Muscle of back (tissue), 11 donors: ENCODE measurements around the gene TMEM92. TPM values are rescaled to one million over a fixed set of nuclear protein-coding genes. Genes with fewer than 3 reads are reported as not detected.
A peak's percentile ranks its signal among the peaks of the same experiment; 100 is the strongest.
"Not testable (repeated sequence)": the region's sequence is repeated elsewhere in the genome, so short reads cannot be mapped to it uniquely, and the experiment has no call there.

Experiments
- DNase-seq, 3 donors: peaks; one replicate each; pipeline versions ENCODE4 v3.0.0 to v3.0.0-alpha.2; 2013
- polyA plus RNA-seq, 10 donors: library from polyadenylated mRNA; unstranded; fragments of 120-200 nt; gene quantifications; one replicate each; pipeline ENCODE4 v1.2.1, GENCODE V29; 2013; ENCODE audit not compliant: insufficient read length in 10 of 10

TMEM92 gene
- polyA plus RNA-seq, 10 donors = 0.64 to 2.1 (median 1.3) TPM

DNA sequence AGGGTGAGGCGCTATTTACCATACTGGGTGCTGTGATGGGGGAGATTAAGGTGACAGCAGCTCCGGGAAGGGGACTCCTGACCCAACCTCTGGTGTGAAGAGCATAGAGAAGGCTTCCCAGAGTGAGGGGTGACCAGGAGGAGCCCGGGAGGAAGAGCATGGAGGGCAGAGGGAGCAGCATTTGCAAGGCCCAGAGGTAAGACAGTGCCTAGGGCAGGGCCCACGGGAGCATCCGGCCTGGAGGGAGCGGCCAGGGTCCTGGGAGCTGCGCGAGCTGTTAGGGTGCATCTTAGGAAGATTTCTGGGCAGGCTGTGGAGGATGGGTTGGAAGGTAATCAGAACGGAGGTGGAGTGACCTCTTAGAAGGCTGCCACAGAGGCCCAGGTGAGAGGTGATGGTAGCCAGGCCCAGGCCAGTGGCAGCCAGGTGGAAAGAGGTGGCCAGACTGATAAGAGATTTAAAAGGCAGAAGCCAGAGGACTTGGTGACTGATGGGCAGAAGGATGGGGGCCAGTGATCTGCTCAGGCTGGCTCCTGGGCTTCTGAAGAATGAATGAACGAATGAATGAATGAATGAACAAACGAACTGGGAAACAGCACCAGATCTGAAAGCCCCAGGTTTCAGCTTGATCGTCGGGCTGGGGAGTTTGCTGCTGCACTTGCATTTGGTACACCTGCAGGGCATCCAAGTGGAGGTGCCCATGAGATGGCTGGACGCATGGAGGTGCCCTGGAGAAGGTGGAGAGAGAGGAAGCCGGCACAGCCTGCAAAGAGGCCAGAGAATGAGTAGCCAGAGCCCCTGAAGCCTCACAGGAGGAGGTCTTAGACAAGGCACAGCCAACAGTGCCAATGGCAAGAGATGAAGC is 13.0 kb upstream of the TMEM92 start:
- no peak for DNase-seq

DNA sequence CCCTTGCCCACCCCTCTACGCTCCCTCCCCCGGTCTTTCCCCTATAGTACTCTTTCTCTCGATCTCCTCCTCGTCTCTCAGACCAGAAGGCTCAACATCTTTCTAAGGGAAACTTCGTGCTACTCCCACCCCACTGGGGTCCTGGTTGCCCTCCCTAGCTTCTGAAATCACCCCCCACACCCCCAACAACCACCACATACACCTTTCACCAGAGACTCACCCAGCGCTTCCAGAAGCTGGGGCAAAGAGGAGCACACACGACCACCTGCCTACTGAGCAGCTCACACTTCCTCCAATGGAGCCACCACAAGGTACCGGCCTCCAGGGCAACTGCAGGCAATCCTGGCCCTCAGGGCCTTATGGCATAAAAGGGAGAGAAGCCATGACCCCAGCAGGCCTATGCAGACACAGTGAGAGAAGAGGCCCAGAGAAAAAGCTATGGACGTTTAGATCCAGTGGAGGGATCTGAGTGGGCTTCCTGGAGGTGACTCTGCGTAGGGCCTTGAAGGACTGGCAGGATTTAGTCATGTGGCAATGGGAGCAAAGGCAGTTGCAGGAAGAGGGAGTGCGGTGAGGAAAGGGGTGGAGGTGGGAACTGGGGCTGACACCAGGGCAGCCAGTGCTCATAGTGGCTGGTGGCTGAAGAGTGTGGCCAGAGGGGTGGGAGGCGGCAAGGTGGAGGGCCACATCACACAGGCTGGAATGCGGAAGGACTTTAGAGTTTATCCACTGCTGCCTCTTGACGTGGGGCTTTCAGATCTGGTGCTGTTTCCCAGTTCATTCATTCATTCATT is 12.1 kb upstream of the TMEM92 start:
- DNase-seq = no peak

DNA sequence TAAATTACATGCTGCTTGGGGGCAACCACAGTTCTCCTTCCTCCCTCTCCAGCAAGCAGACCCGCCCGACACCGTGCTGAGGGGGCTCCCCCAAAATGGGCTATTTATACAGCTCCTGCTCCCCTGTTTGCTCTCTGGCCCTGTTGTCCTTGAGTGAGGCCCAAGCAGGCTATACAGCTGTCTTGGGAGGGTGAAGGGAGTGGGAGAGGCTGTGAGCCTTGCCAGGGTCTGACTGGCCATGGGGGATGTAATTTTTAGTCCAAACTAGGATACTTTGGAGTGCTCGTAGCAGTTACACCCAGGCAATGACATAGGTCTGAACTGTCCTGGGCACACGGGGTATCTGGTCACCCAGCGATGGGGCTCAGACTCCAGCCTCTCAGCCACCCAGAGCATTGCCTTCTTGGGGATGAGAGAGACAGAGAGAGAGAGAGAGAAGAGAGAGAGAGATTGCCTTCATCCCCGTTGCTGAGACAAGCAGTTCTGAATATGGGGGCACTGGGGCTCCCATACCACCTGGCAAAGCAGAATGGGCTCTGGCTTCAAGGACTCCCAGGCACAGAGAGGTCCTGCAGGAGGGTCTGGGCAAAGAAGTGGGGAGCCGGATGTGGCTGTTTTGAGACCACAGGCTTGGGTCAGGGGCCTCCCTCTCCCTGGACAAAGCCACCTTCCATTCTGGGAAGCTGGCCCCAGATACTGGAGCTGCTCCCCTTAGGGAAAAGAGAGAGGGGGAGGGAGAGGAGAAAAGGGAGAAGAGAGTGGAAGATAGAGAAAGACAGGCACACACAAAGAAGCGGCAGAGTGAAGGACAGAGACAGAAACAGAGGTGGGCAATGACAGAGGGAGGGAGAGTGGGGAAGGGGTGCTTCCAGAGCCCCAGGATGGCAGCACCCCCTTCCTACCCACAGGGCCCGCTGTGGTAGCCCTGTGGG is 10.7 kb upstream of the TMEM92 start:
- DNase-seq = peak in 1 of 3 donors; percentile 67

DNA sequence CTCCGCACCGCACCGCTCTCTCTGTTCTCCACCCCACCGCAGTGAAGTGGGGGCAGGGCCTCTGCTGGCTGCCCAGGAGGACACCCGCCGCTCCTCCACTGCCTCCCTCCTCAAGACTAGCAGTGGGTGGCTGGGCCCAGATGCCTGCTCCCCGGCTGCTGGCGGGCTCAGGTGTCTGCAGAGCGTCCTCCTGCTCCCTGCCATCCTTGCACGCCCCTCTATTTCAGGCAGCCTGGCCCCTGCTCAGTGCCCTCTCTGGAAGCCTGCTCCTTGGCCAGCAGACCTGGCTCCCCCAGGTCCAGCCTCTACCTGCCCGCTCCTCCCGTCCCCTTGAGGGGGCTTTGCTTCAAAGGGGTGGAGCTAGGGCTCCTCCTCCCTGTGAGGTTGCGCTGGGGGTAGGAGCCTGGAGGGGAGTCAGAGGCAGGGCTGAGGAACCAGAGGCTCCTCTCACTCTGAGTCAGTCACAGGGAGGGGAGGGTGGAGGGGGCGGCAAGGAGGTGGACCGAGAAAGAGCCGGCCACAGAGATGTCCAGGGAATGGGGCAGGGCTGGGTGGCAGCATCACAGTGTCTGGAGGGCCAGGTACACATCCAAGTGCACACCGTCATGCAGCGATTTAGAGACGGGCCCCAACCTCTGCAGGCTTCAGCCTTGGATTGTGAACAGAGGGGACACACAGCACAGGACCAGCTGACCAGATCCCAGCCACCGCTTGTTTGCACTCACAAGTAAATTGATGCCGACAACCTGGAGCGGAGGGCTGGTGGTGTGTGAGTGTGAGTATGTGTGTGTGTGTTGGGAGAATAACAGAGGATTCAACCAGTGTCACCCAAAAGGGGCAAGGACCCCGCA is 9.8 kb upstream of the TMEM92 start:
- peak in 1 of 3 donors; percentile 84 for DNase-seq

DNA sequence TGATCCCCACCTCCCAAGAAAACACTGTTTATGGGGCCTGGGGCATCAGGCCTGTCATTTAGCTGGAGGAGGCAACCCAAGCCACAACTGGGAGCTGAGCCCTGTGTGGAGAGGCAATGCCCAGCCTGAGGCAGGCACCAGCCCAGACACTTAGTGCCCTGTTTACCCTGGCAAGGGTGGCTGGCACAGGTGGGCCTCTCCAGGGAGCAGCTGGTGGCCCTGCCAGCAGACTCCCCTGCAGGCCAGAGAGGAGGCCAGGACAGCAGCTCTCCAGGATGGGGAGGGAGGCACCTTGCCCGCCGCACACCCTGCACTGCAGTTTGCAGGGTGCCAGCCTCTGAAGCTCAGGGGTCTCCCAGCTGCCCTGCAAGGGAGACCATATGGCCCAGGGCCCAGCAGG is 9.1 kb upstream of the TMEM92 start:
- DNase-seq = peak in 1 of 3 donors; percentile 41

DNA sequence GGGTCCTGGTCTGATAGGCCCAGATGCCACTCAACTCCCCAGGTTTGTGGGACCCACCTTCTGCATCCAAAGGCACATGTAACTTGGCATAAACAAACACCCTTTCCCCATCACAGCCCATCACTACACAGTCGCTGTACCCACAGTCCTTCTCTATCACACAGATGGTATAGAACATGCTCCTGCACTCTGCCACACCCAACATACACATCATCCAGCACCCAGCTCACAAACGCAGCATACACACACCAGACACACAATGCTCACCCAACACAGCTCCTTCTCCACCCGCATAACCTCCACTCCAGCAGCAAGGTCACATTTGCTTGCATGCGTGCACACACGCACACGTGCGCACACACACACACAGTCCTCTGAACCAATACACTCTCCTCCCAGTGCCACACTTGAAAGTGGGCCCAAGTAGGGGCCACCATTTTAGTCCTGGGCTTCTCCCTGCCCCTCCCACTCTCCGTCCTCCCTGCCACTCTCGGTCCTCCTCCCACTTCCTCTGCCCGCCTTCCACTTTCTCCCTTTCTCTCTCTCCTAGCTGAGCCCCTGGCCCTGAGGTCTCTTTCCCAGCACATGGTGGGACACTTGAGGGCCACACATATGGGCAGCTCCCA is 8.5 kb upstream of the TMEM92 start:
- no peak for DNase-seq

DNA sequence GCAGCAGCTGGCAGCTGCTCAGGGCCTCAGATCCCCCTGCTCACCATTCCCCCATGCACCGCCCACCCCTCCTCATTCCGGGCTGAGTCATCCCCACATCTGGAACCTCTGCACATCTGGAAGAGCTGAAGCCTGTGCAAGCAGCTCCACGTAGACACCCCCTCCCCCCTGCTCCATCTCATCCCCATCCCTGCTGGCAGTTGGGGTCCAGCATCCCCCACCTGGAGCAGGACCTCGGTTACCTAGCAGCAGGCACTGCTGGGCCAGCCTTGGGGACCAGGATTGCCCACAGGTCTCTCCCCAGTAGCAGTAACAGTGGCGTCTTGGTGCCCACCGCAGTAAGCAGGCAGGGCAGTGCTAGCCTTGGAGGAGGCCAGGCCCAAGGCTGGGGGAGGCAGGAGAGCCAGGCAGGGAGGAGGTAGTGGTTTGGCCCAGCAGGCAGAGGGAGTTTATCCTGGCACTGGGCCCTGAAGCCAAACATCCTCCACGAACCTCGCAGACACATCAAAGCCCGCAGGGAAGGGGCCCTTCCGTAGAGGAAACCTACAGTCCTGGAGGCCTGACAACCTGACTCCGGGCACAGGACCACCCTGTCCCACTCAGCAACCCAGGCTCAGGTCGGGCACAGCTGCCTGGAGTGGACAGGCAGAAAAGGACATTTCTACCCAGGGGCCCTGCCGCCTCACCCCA is 7.7 kb upstream of the TMEM92 start:
- DNase-seq = peak; percentile 75 to 97 (median 90)

DNA sequence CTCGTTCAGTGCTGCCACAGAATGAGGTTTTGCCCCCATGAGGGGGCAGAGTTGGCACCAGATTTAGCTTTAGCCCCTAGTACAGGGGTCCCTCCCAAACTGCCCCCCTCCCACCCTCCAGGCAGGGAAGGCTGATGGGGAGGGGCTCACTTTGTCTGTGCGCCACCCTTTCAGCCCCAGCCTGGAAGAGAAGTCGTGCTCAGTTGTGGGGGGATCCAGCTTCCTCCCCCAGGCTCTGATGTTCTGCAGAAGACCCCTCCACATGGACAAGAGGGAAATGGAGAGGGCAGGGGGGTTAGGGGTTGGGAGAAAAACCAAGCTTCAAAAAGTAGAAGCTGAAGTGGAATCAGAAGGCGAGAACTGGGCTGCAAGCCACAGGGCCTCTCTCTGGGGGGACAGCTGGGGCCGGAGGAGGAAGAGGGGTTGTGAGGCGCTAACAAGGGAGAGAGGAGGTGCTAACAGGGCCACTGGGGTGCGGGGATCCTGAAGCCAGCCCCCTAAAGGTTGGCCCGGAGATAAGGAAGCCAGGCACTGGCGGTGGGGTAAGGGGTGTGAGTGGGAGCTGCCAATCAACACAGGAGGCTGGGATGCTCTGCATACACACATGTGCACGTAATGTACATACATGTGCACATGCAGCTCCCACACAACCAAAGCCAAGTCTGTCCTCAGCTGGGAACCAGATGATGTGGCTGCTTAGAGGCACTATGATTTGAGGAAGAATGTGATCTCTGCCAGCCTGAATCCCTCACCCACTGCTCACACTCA is 7.0 kb upstream of the TMEM92 start:
- DNase-seq = peak; percentile 66 to 98 (median 91)

DNA sequence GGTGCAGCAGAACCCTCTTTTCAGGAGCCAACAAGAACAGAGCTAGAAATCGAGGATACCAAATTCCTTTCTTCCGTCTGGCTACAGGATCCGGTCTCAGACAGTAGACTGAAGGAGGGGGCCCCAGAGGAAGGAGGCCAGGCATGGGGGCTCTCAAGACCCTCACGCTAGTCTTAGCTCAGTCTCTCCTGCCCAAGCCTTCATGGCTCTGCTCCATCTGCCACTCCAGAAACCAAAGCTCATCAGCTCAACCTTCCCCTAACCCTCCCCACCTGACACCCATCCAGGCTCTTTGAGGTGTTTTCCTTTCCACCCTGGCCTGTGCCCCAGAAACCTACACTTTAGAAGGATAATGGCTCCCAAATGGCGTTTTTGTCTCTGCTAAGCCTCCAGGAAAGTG is 6.2 kb upstream of the TMEM92 start:
- DNase-seq = no peak

DNA sequence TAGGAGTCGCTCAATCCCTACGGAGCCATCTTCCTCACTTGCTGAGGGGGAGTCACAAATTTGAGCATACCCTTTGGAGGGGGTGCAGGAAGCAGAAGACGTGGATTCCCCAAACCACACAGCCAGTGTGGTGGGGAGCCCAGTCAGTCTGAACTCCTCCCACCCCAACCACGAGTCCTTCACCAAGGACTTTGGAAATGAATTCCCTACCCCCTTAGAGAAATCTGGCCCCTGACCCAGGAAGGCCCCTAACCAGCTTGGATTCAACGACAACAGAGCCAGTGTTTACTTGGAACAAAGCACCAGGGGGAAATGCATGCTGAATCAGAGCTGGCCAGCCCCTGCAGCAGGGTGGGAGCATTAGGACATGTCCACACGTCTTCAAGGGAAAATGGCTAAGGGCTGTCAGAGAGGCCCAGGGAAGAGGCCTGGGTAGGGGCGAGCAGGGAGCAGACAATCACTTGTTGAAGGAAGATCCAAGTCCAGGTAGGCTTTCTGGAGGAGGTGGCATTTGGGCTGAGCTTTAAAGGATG is 5.5 kb upstream of the TMEM92 start:
- DNase-seq = peak in 1 of 3 donors; percentile 86

DNA sequence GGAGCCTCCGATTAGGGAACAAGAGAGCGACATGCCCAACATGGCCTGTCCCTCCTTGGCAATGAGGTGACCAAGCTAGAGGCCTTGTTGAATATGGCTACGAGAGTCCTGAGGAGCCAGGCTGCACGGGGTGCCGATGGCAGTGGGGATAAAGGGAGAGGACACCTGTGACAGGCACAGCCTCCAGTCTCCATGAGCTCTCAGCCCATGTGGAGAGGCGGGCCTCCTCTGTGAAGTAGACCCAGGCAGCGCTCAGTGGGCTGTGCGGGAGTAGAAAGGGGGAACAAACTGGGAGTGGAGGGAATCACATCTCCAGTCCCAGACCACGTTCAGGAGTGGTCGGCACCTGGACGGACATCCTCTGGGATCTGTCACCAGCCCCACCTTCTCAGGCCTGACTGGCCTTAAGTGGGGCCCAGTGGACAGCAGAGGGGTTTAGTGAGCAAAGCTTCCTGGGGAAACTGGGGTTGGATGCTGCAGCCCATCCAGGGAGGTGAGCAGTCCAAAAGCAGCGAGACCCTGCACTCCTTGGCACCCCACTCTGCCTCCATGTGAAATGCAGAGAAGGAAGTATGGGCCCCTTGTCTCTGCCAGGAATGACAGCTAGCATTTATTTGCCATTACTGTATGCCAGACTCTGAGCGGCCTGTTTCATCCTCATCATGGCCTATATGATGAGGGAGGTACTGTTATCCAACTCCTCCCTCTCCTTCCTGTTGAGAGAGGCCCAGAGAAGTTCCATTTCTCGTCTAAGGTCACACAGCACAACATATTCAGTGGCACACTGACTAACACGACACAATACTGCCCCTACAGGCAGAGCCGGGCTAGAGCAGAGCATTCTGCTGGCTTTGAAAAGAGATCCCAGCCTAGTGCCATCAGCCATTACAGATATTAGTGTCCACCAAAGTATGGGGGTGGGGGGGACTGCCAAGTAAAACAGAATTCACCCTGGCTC is 4.5 kb upstream of the TMEM92 start:
- peak; percentile 83 to 92 (median 84) for DNase-seq

DNA sequence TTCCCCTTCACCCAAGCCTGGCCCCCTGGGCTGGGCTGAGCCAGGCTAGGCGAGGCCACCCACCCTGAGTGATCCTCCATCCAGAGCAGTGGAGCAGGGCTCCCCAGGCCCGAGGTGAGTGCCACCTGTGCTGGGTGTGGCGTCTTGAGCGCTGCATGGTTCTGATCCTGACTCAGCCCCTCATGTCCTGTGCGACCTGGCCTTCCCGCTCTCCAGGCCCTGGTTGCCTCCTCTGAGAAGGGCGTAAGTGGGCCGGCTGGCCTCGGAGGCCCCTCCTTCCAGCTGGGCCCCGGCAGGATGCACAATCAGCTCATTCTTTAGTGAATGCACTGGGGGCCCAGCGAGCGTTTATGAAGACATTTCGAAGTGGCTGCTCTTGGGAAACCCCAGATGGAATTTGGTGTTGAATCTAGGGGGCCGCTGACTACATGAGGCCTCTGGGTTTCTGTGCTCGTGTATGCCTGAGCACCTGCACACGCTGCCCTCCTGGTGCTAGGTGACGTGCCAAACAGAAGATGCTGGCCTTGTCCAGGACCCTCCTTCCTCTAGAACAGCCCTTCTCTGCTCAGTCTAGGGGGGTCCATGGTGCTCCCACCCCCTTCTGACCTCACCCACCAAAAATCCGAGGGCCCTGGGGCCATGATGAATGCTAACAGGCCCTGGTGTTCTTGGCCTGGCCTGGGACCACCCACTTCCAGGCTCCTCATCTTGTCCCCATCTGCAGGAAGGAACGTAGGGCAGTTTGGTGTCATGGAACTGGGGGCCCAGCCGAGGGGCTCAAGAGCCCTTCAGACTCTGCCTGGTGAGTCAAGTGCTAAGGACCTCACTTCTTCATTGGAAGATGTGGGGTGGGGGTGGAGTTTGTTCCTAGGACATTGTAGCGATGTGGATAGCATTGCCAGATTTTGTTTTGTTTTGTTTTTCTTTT is 3.6 kb upstream of the TMEM92 start:
- DNase-seq = peak; percentile 64 to 91 (median 71)

DNA sequence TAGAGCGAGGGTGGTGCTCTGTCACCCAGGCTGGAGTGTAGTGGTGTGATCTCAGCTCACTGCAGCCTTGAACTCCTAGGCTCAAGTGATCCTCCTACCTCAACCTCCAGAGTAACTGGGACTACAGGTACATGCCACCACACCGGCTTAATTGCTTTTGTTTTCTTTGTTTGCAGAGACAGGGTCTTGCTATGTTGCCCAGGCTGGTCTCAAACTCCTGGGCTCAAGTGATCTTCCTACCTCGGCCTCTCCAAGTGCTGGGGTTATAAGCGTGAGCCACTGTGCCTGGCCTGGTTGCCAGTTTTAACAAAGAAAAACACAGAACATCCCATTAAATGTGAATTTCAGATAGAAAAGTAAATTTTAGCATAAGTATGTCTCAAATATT is 2.9 kb upstream of the TMEM92 start:
- not testable (repeated sequence) for DNase-seq

DNA sequence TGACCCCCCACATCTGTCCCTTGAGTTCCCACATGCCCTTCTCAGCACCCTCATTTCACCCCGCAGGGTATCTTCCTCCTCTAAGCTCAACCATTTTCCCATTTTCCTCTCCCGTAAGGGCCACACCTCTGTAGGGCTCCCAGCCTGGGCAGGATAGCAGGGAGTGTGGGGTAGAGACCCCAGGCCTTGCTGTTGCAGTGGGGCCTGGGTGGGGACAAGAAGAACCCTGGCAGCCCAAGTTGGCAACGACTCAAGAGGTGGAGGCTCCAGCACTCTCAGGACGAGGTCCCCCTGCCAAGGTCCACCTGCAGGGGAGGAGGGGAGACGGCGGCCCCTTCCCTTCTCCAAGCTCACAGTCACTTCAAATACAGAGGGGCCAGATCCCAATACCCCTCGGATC is 2.0 kb upstream of the TMEM92 start:
- no peak for DNase-seq

DNA sequence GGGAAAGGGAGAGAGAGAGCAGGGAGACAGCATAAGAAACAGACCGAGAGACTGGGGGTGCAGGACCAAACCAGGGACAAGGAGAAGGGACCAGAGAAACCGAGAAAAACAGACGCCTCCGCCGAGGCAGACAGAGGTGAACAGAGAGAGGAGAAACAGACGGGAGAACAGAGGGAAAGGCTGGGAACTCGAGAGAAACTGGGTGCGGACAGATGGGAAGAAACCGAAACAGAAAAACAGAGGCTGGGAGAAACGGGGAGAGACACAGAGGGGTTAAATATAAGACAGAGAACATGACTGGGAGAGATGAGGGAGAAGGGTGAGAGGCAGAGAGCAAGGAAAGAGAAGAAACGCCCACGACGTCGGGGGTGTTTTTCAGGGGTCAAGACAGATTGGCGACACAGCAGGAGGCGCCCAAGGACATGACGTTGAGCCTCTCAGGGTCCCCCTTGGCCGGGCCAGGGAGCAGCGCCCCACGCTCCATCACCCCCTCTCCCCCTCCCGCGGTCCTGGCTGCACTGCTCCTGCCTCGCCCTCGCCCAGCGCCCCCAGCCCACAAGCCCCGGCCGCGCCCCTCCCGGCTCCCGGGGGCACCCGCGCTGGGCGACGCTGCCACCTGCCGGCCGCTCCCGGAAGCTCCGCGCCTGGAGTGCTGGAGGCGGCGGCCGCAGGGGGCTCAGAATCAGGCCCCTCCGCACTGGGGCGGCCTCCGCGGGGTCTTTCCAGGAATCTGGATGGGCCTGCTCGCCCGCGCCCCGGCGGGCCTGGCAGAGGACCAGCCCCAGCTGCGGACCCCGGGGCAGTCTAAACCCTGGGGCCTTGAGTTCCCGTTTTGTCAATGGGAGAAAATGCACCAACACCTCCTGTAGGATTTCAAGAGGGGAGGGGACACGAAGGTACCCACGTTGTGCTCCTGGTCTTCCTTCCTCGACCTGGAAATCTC is 1.3 kb upstream of the TMEM92 start:
- DNase-seq = peak; percentile 53 to 91 (median 76)
